A673 (cell line): ENCODE data around the gene RMDN3. TPM values are rescaled to one million over a fixed set of nuclear protein-coding genes. Genes with fewer than 3 reads are reported as not detected.

Experiments
- BruUV-seq: library from RNA; stranded (reverse); fragments of 400-500 nt; replicated peaks from 2 replicates; lab custom pipeline; 2021; lab: Mats Ljungman, UMichigan
- CTCF ChIA-PET: fragments of 300-600 bp; sonication (Branson Sonifier 250); formaldehyde crosslinking; loops from one replicate; lab custom pipeline; 2022; ENCODE audit warnings: antibody characterized with exemption; lab: Charles Lee
- POLR2A ChIA-PET: fragments of 300-600 bp; sonication (Branson Sonifier 250); formaldehyde crosslinking; loops from one replicate; lab custom pipeline; 2022; ENCODE audit warnings: antibody characterized with exemption; ENCODE audit not compliant: low non-redundant PET; lab: Charles Lee
- DNase-seq: peaks from one replicate; pipeline ENCODE4 v3.0.0-alpha.2; 2015; ENCODE audit warnings: low spot score
- H3K27ac ChIP-seq: fragments of 200-600 bp; sonication (generic); 2 replicates; pipeline ENCODE4 v1.5.1; 2016; ENCODE audit warnings: mixed run types, low read depth, mild to moderate bottlenecking, mixed read lengths, antibody characterized with exemption, low read length; ENCODE audit not compliant: poor library complexity, severe bottlenecking
- H3K27me3 ChIP-seq: fragments of 200-600 bp; sonication (generic); replicated peaks from 2 replicates; pipeline ENCODE4 v1.6.1; 2017; ENCODE audit warnings: mixed run types, low read depth, mild to moderate bottlenecking, mixed read lengths, antibody characterized with exemption, low read length; ENCODE audit not compliant: insufficient read depth, poor library complexity
- H3K36me3 ChIP-seq: fragments of 200-600 bp; sonication (generic); 2 replicates; pipeline ENCODE4 v1.6.1; 2016; ENCODE audit warnings: mixed run types, mild to moderate bottlenecking, mixed read lengths, antibody characterized with exemption, low read length; ENCODE audit not compliant: insufficient read depth, poor library complexity, severe bottlenecking
- H3K4me1 ChIP-seq: fragments of 200-600 bp; sonication (generic); 2 replicates; pipeline ENCODE4 v1.6.1; 2017; ENCODE audit warnings: mixed run types, mild to moderate bottlenecking, mixed read lengths, antibody characterized with exemption, low read length; ENCODE audit not compliant: insufficient read depth, poor library complexity, severe bottlenecking
- H3K4me3 ChIP-seq: fragments of 200-600 bp; sonication (generic); 2 replicates; pipeline ENCODE4 v1.5.1; 2016; ENCODE audit warnings: low read depth, mixed run types, mild to moderate bottlenecking, mixed read lengths, low read length; ENCODE audit not compliant: poor library complexity, severe bottlenecking
- H3K9me3 ChIP-seq: fragments of 200-600 bp; sonication (generic); 2 replicates; pipeline ENCODE4 v1.6.1; 2016; ENCODE audit warnings: mixed run types, low read depth, mild to moderate bottlenecking, mixed read lengths, antibody characterized with exemption, low read length; ENCODE audit not compliant: poor library complexity, severe bottlenecking
- CTCF ChIP-seq: fragments of 300-800, 200-600 bp; sonication (generic); conservative IDR thresholded peaks from 2 replicates; pipeline ENCODE4 v1.5.1; 2017; ENCODE audit warnings: low read depth, mild to moderate bottlenecking, antibody characterized with exemption, low read length, moderate library complexity, mixed read lengths
- EZH2 ChIP-seq: fragments of 200-600 bp; sonication (generic); IDR thresholded peaks from 2 replicates; pipeline ENCODE4 v1.6.1; 2017; ENCODE audit warnings: borderline replicate concordance, low read depth, mild to moderate bottlenecking, mixed read lengths, antibody characterized with exemption, low read length; ENCODE audit not compliant: poor library complexity, severe bottlenecking
- intact Hi-C: fragments of 100-400 bp; cut with micrococcal nuclease; formaldehyde crosslinking; loops from one replicate; pipeline ENCODE4 v1.10.0; 2022; ENCODE audit not compliant: unreplicated experiment
- total RNA-seq: library from RNA; stranded (reverse); gene quantifications from 2 replicates; pipeline ENCODE4 v1.2.3, GENCODE V29; 2021

The RMDN3 gene
- total RNA-seq, 1 experiment from 2014 or later: 50.8 TPM

- no peak for DNase-seq
- intact Hi-C loops: no loop called here
- CTCF ChIA-PET: no interaction called here
Observed at GRCh38 chr15:40688932-40689799, 65.9 kb downstream of the RMDN3 start.

More at GRCh38 chr15:40688932-40689799, 65.9 kb downstream of the RMDN3 start:
- no peak overlapping the region for H3K27ac ChIP-seq
- no peaks in the 10 kb centered on the region for H3K36me3 ChIP-seq
- H3K4me1 ChIP-seq: no peaks in the 10 kb centered on the region
- H3K4me3 ChIP-seq: no peak overlapping the region
- POLR2A ChIA-PET: no interaction called here
- BruUV-seq: no TSS peak
- TF ChIP-seq EZH2 (no peak), CTCF (no peak)
- no peaks in the 10 kb centered on the region for H3K27me3 ChIP-seq
- H3K9me3 ChIP-seq: no peaks in the 10 kb centered on the region

Other genes with a start within 250 kb of the RMDN3 start
- gene CCDC32, start 190.2 kb downstream of the RMDN3 start, total RNA-seq: 10.4 and 11.7 TPM in 2 replicates
- gene RPUSD2, start 186.0 kb downstream of the RMDN3 start, total RNA-seq: 17.0 and 18.1 TPM in 2 replicates
- 36.7 and 40.3 TPM in 2 replicates for gene KNL1, start 161.0 kb downstream of the RMDN3 start, total RNA-seq
- gene RAD51, start 60.1 kb downstream of the RMDN3 start, total RNA-seq: 44.8 and 51.1 TPM in 2 replicates
- 7.1 and 10.8 TPM in 2 replicates for gene GCHFR, start 8.8 kb upstream of the RMDN3 start, total RNA-seq
- 0.33 and 0.62 TPM in 2 replicates for gene C15orf62, start 14.7 kb upstream of the RMDN3 start, total RNA-seq
- 26.4 and 27.1 TPM in 2 replicates for gene ZFYVE19, start 51.8 kb upstream of the RMDN3 start, total RNA-seq
- 34.5 and 37.1 TPM in 2 replicates for gene DNAJC17, start 52.2 kb upstream of the RMDN3 start, total RNA-seq
- gene PPP1R14D, start 73.5 kb upstream of the RMDN3 start, total RNA-seq: not detected in 2 replicates
- 1.9 and 3.3 TPM in 2 replicates for gene SPINT1, start 88.8 kb upstream of the RMDN3 start, total RNA-seq
- gene RHOV, start 119.0 kb upstream of the RMDN3 start, total RNA-seq: 1.6 TPM in 2 replicates
- 21.9 and 23.8 TPM in 2 replicates for gene VPS18, start 139.2 kb upstream of the RMDN3 start, total RNA-seq
- 0.11 and 0.15 TPM in 2 replicates for gene DLL4, start 174.1 kb upstream of the RMDN3 start, total RNA-seq
- 11.6 and 26.8 TPM in 2 replicates for gene CHAC1, start 198.2 kb upstream of the RMDN3 start, total RNA-seq